Measurements from ENCODE around the gene TTC32.

Gene TTC32

DNA sequence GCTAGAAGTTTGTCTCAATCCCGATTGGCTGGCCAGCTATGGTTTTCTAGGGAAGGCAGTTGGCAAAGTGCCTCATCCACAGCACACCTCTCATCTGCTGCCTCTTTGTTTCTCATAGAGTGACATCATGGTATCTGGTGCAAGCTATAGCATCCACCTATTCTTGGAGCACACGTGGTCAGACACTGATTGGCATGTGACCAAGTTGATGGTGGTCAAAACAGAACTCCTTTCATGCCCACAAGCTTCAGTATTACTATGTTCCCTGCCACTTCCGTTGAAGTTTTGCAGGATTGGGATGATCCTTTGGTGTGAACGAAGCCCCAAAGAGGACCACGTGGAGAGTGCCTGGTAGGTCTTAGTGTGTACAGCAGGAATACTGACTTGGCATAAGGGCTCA lies 28.8 kb downstream of the TTC32 start:
- no peak for DNase-seq

DNA sequence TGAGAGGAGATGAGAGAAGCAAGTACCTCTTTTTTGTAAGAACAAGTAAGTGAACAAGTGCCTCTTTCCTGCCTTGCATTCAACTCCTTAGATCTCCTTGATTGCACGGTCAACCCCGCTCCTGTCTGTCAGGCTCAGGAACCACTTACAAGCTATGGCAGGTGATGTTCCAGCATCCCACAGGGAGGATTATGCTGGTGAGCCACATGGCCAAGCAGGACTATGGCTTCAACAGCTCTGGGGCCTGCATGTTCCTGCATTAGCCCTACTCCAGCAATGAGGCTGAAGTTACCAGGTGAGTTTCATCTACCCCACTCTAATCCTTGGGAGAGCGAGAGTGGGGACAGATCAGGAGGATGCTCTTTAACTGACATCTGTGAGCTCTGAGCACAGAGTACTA lies 29.5 kb downstream of the TTC32 start:
- DNase-seq: no peak

DNA sequence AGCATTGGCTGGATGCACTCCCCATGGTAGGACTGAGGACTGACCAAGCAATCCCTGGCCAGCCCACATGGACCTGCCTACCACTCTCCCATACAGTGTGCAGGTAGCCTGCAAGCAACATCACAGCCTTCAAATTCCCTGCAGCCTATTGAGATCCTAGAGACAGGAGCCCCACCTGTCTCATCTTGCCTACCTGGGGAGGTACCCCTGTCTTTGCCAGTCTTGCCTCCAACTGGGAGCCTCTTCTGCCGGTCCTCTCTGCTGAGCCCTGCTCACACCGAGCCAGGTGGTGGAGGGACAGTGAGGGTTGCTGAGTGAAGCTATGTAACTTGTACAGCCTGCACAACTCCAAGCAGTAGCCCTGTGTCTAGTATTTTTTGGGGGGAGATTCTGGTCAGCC lies 29.9 kb downstream of the TTC32 start:
- DNase-seq: no peak

DNA sequence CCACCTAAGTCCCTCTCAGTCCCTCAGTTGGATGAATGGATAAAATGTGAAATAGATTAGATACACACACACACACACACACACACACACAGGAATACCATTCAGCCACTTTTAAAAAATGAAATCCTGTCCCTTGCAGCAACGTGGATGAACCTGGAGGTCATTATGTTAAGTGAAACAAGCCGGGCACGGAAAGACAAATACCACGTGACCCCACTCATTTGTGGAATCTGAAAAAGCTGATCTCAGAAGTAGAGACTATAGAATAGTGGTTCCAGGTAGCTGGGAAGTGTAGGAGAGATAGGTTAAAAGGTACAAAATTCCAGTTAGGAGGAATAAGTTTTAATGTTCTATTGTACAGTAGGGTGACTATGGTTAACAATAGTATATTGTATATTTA lies 31.0 kb downstream of the TTC32 start:
- no peak for DNase-seq

DNA sequence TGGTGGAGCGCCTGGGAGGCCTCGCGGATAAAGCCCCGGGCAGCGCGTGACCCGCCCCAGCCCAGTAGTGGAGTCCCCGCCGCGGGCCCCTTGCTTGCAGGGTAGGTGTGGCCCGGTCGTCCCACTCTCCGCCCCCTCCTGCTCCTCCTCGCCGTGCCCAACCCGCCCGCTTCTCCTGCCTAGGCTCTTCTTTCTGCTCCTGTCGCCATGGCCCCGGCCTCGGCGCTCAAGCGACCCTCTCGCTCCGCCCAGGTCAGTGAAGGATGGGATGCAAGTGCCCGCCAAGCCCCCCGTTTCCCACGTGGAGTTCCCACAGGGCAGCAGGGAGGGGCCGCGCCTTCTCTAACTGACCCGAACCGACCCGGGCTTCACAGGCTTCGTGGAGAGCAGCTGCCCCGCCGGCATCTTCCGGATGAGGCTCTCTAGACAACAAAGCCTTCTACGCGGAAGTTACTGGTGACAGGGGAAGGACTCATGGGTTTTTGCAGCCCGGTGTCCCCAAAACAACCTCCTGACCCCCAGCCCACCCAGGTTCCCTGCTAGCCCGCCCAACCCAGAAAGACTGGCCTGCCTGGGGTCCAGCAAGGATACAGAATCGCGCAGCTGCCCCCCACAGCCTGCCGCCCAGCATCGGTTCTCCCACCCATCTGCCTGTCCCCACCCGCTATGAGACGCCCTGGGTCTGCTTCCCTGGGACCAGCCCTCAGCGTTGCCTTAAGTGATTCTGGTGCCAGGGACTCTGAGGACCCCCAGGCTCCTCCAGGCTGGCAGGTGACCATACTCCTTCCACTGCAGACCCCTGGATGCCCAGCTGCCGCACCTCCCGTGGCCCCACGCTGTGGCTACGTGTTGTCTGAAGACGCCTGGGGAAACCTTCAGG lies 32.8 kb downstream of the TTC32 start:
- DNase-seq: peak; percentile 48

DNA sequence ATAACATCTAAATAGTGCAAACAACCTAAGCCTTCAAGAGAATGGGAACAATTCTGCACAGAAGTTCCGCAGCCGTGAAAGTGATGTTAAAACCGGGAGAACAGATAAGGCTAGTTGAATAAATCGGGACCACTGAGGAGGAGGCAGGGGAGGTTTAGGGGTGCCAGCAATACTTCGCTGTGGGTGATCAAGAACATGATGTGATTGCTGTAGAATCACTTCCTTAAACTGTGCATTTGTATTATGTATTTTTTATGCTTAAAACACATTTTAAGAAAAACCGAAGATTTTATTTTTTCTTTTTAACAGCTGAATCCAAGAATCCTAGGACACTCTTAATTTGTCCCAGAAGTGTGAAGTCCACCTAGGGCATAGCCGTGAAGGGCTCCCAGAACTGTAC lies 33.6 kb downstream of the TTC32 start:
- DNase-seq: no peak

DNA sequence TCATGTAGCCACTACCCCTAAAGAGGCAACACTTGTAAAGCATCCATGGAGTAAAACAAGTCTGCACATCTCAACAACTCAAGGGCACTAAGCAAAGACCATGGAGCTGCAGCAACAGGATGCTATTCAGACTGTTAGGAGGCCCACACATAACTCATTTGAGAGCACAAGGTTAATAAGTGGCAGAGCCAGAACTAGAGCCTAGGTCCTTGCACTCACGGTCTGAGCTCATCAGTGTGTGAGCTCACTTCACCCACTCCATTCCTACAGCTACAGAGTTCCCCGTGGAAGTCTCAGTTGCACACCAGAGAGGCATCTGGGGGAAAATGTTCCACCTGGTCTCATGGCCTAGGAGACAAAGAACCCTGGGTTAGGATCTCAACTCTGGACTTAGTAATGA lies 35.0 kb downstream of the TTC32 start:
- DNase-seq: no peak

DNA sequence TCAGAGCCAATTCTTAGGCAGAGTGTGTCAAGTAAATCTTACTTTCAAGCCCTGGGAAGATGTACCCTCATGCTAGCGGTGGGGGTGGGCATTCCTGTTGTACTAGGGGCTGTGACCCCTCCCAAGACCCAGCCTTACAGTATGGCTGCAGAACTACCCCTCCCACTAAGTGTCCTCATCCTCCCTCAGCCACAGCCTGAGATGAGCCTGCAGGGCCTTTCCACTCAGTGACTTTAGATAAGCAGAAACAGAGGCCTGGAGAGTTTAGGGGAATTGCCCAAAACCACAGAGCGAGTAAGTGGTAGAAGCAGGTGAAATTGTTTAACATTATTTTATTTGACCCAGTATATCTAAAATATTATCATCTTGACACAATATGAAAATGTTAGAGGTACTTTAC lies 36.6 kb downstream of the TTC32 start:
- DNase-seq: no peak

DNA sequence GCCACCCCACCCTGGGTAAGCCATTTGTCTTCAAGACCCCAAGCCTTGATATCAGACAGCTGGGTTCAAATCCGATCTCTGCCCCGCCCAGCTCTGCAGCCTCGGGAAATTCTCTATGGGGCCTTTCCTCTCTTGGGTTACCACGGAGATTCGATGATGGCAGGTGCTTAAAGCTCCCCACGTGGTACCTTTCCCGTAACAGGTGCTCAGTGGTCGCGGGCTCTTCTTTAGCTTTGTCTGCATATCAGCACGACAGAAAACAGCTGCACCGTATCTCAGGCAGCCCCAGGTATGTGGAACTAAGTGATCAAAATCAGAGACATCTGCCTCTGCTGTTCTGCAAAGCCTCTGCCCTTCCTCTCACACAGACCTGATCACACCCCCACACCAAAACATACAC lies 37.4 kb downstream of the TTC32 start:
- DNase-seq: no peak

DNA sequence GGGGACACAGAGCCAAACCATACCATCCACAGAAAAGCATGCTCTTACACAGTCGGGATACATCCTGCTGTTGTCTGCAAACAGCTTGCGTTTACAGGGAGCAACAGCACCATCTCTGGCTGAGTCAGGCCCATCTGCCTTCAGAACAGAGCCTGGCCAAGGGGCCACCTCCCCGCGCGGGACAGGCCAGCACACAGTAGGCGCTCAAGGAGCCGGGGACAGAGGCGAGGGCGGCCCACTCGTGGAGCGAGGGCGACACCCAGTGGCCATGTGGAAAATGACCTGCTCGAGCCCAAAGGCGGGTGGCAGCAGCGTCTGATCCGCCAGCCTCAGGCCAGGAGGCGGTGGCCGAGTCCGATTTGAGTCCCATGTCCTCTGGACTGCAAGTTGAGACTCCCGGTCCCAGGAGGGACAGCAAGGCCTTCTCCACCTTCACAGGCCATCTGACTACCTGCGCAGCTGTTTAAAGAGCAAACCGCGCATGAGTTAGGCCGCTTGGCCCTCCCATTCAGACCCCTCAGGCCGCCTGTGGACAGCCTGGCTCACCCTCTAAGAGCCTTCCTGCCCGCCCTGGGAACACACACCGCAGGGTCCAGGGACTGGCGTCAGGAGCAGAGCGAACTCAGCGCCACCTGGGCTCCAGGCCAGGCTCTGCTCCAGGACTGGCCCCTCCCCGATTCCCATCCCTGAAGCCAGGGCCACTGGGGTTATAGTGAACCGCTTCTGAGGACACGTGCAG lies 38.3 kb downstream of the TTC32 start:
- peak; percentile 71 for DNase-seq

DNA sequence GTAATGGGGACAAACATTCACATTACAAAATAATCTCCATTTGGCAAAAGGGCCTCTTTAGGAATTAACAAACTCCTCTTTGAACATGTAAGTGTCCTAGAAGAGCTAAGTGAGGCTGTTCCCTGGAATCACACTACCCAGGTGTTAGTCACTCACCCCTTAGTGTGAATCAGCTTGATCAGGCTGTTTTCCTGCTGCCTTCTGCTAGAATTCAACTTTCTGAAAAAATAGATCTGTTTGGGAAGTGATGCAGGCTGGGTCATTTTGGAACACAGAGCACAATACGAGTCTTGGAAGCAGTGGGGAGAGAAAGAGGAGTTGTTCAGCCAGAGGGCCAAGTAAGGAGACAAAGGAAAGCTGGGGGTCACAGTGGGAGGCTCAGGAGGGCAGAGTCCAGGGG lies 40.0 kb downstream of the TTC32 start:
- DNase-seq: no peak

DNA sequence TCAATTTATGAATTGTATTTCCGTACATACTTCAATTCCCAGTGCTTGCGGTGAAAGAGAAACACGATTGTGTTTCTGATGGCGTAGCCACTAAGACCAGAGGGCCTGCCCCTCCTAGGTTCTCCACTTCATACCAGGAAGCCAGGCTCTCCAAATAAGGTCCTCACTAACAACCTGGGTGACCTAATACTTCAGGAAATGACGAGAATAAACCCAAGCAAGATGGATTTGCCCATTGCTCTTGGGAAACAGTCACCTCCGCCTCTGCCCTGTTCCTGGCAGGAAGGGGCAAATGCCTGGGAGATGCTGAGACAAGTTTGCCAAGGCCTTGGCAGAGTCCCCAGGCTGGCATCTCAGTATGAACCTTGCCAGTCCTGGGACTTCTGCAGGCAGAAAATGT lies 41.8 kb downstream of the TTC32 start:
- no peak for DNase-seq

DNA sequence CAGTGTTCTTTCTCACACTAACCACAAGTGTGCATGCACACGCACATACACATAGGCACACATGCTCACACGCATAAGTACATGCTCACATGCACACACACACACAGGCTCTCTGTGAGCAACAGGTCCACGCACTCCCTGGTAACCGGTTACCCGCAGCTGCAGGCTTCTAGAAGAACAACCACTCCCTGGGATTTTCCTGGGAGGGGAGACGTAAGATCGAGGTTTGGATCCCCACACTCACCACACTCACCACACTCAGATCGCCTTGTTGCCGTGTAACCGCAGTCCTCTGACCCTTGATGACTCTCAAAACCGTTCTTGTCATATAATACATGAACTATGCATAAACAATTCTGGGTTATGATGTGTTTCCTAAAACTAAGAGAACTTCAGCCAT lies 42.2 kb downstream of the TTC32 start:
- no peak for DNase-seq

DNA sequence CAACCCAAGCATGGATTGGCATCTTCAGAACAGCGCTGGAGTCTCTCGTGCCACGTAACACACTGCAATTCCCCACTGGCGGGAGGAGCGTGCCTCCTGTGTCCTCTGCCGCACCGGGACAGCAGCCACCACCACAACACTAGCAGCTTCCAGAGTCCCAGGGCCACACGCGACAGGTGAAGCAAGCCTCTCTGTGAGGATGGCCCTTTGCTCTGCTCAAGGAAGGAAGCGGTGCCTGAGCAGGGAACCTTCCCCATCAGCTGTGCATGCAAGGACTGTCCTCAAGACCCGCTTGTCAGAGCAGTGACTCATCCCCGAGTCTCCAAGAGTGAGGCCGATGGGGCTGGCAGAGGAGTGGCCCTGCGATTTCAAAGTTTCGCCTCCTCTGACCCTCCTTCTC lies 44.0 kb downstream of the TTC32 start:
- DNase-seq: no peak

DNA sequence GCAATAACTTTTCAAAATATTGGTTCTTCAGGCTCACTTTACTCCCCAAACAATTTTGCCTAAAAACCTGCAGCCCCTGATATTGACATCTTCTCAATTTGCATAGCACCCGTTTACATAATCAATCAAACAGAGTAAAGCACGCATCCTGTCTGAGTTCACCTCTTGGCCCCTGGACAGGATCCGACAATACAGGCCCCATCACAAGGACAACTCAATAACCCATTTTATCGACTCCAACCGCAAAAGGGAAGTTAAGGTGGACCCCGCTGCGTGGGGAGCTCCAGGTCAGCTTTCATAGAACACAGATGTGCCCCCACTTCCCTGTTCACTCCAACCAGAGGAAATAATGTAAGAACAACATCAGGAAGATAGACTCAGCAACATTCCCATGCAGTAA lies 44.7 kb downstream of the TTC32 start:
- no peak for DNase-seq

DNA sequence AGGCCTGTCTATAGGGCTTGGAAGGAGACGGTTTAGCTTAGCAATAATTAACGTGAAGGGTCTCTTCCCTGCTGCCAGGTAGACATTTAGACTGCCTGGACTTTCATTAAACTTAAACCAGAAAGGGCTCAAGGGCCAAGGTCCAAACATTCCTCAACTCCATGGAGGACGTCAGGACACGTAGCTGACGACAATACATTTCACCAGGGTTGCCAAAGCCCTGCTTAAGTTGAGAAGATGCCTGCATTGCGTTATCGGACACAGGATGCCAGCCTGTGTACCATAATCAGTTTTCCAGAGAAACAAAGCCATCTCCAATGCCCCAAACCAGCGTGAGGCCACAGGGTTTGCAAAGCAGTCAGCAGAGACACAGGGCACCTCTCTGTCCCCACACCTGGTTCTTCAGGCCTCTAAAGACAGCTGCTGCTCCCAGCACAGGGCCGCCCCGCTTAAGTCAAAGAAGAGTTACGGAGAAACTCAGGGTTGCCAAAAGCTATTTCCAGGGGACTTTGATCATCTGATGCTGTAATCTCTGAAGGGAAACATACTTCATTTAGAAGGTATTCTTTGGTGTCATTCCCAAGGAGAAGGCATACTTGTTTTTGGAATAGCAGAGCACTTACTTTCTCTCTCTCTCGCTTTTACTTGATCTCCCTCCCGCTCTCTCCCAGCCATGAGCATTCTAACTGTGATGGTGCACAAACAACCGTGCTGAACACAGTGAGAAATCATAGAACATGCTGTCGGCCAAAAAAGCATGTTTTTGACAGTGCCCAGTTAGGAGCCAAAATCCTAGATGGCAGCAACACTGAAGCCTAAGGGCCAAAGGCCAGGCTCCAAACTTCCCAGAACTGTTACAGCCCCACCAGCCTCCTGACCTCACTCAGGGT lies 46.0 kb downstream of the TTC32 start:
- no peak for DNase-seq

DNA sequence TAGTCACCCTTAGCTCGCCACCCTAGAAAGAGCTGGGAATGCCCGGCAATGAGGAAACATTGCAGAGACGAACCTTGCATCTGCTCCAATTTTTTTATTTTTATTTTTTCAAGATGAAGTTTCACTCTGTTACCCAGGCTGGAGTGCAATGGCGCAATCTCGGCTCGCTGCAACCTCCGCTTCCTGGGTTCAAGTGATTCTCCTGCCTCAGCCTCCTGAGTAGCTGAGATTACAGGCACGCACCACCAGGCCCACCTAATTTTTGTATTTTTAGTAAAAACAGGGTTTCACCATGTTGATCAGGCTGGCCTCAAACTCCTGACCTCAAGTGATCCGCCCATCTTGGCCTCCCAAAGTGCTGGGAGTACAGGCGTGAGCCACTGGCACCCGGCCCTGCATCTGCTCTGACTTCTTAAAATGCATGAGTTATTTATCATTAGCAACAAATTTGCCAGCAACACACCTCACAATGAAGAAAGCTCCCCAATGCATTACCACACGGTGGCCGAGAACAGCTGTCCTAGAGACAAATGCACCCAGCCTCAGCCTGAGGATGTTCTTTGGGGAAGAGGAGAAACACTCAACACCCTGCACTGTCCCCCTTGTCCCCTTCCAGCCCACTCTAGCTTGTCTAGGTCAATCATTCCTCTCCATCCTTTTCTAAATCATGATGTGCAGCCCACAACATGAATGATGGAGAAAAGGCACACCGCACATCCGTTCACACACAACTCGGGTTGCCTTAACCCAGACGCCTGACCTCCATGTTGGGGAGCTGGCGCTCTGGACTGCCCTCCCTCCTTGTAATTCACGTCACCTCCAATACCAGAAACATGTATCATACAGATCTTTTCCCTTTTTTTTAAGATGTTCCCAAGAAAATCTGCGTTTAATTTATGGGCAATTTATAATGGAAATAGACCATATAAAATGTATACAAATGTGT lies 46.9 kb downstream of the TTC32 start:
- DNase-seq: no peak

DNA sequence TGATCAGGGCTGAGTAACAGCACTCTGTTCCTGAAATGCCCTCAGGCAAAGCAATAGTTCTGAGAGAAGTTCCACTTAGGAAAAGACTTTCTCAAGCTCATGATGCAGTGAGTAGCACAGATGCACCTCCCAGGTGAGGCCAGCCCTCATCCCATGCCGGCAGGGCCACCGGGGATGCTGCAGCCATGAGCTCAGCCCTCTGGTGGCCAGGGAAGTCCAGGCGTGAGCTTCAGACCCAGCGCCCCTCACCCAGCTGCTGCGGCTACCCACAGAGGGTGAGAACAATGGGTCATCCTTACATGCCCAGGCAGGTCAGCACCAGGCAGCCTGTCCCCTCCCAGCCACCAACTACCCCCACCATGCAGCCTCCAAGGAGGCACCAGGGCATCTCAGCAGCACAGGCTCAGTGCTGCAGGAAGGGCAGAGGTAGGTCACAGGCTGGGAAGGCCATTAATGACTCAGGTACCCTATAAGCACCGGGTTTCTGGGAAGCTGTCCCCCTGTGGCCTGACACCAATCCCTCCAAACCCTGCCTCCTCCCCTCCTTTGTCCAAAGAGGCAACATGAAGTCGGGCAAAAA lies 50.6 kb downstream of the TTC32 start:
- DNase-seq: no peak

DNA sequence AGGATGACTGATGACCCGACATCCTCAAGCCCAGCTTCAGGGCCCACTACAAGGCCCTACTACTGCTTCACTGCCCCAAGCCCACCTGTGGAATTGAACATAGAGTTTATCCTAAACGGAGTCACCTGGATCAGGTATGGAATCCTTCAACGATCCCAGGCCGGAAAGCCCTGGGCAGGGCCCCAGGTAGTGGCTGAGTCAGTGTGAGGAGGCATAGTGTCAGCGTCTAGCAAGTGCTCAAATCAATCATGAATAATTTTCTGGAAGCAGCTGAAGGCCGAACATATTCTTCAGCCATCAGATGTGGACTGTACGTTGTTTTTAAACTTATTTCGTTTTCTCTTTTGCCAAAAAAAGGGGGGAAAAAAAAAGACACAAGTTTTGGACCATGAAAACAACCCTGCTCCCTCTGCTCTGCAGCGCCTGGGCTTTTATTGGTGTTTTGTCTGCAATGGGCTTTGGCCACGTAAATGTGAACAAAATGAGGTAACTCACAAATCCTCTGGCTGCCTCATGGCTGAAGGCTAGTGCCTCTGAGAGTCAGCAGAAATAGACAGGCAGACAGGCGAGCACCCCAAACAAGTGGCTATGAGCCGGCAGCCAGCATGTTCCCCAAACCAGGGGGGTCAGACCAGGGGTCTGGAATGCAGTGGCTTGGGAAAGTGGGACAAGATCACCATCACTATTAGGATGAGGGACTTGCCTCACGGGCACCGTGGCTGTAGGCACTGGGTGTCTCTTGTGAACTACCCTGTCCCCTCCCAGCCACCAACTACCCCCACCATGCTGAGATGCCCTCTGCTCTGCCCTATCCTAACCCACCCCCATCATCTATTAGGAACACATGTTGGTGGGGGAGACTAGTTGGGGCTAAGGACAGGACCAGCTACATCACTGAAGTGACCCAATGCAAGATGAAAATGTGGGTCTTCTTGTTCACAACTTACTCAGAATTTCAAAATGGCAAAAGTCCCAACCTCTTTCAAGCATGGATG lies 51.4 kb downstream of the TTC32 start:
- no peak for DNase-seq

DNA sequence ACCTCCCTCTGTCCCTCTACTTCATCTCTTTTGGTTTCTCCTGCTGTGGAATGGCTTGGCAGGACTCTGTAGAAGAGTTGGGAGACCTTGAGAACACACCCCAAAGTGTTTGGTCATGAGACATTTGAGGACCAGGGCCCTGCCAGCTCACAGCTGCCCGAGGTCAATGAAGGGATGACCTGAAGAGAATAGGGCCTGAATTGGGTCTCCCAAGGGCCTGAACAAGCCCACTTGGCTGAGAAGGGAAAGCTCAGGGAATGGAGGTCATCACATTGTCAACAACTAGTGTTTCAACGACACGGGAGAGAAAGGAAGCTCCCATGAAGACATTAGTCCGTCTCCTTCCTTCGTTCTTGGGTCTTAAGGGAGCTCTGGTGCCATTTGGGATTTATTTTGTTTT lies 52.8 kb downstream of the TTC32 start:
- DNase-seq: no peak
